A549 treated with Mapracorat at 1 μM for 4 hours (cell line): Measurements from ENCODE around the gene METTL2A. TPM values are rescaled to one million over a fixed set of nuclear protein-coding genes. Genes with fewer than 3 reads are reported as not detected.

Experiments used
- total RNA-seq: library from RNA; stranded (reverse); fragments of 200-300 nt; extraction: Qiagen RNA extraction; gene quantifications from 5 replicates; pipeline ENCODE4 v1.2.3, GENCODE V29; 2022

Gene METTL2A
- total RNA-seq: 24.5 to 31.9 TPM (median 30.9 TPM) in 5 replicates

DNA sequence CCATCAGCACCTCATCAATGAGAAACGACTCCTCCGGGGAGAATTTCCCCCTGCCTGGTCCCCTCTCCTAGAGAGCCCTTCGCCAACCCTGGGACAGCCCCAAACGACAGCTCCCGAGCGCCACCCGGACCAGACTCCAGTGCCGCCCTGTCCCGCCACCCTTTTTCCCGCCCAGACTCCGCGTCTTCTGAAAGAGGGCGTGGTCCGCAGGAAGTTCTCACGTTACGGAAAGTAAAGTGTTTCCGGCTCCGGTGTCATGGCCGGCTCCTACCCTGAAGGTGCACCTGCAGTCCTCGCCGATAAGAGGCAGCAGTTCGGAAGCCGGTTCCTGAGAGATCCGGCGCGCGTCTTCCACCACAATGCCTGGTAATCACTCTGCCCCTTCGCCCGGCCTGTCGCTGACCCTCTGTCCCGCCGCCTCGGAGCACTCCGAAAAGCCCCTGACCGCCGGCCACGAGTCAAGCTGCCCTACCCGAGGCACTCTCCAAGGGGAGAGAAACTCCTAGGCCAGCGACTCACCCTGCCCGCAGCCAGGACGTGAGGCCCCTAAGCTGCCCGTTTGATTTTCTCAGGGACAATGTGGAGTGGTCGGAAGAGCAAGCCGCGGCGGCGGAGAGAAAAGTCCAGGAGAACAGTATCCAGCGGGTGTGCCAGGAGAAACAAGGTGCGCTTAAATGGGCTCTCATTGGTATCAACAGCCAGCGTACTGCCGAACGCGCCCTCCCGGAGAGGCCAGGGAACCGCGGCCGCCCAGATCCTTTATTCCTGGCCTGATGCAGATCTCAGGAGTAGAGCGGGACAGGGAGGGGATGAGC is at the start of gene METTL2A:
TSS of gene METTL2A (plus strand) at position 251 of the 815 bp plus-strand sequence. CDS start at position 257, 6 bp downstream.

DNA sequence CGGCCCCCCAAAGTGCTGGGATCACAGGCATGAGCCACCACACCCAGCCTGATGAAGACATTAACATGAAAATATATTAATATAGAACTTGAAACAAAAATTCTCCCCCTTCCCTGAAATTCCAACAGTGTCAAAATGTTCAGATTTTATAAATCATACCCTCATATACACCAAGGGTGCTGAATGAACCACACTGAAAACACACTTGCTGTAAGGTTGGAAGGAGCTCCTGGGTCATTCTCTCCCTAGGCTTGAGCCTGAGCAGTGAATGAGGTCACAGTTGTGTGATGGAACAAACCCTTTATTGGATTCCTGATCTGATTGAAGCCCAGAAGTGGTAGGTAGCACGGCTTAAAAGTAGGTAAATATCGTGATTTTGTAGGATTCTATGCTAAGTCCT is 43.4 kb upstream of the METTL2A start, which contains the start of gene EFCAB3:
TSS of gene EFCAB3 (plus strand) at position 301 of the 400 bp plus-strand sequence. CDS start 2,427 bp downstream, outside the sequence.

GRCh38 chr17:62478424-62478879 is 54.8 kb downstream of the METTL2A start, which contains the start of gene TLK2:
TSS of gene TLK2 (plus strand) at chr17:62478825. CDS start at chr17:62481126, 2,301 bp downstream.

Other genes with a start within 250 kb of the METTL2A start
- gene EFCAB3, start 43.3 kb upstream of the METTL2A start, total RNA-seq: not detected in 5 replicates
- gene TLK2, start 54.9 kb downstream of the METTL2A start, total RNA-seq: 25.9 to 36.5 TPM (median 30.4 TPM) in 5 replicates
- gene MRC2, start 203.8 kb downstream of the METTL2A start, total RNA-seq: 33.7 to 59.4 TPM (median 55.9 TPM) in 5 replicates